Upper lobe of left lung (tissue), 6 donors: ENCODE data around the gene ATP1B4. TPM values are rescaled to one million over a fixed set of nuclear protein-coding genes. Genes with fewer than 3 reads are reported as not detected.

Experiments used
- ATAC-seq, 2 donors: fragments of 200-7000 bp; cut with Tn5 transposase; one replicate each; pipeline ENCODE4 v1.9.1; 2022; ENCODE audit warnings: mild to moderate bottlenecking in 2 of 2, moderate library complexity in 2 of 2; ENCODE audit not compliant: low FRiP score in 2 of 2
- DNase-seq, 2 donors: peaks; one replicate each; pipeline ENCODE4 v3.0.0-alpha.2; 2019 to 2020
- H3K27ac ChIP-seq, 4 donors: fragments of 200-600 bp; sonication (generic); one replicate each; pipeline ENCODE4 v1.5.1; 2016 to 2019
- H3K27me3 ChIP-seq, 4 donors: fragments of 200-600 bp; sonication (generic); one replicate each; pipeline ENCODE4 v1.5.1; 2017 to 2019
- H3K36me3 ChIP-seq, 4 donors: fragments of 200-600 bp; sonication (generic); one replicate each; pipeline ENCODE4 v1.5.1; 2016 to 2019
- H3K4me1 ChIP-seq, 4 donors: fragments of 200-600 bp; sonication (generic); one replicate each; pipeline ENCODE4 v1.5.1; 2018 to 2019
- H3K4me3 ChIP-seq, 4 donors: fragments of 200-600 bp; sonication (generic); one replicate each; pipeline ENCODE4 v1.5.1; 2017 to 2019; ENCODE audit warnings: mild to moderate bottlenecking in 2 of 4, moderate library complexity in 1 of 4
- H3K9me3 ChIP-seq, 4 donors: fragments of 200-600 bp; sonication (generic); one replicate each; pipeline ENCODE4 v1.5.1; 2018 to 2019
- POLR2A ChIP-seq, 4 donors: fragments of 450-650 bp; IDR thresholded peaks; one replicate each; pipeline ENCODE4 v1.5.1; 2016 to 2017; ENCODE audit warnings: antibody characterized with exemption in 4 of 4, mild to moderate bottlenecking in 2 of 4
- WGBS, 2 donors: methylation state at CpG; one replicate each; pipeline ENCODE4 v1.1.5; 2017 to 2018; 5-methylcytosine and 5-hydroxymethylcytosine counted together
- total RNA-seq, 6 donors: library from RNA; depleted of rRNA in 4 of 6; stranded (reverse); fragments of >200 nt in 4 of 6; gene quantifications; one replicate each; pipeline versions ENCODE4 v1.1.0 to v1.2.1, GENCODE V29; 2016 to 2021
- donor health status: DM: no; HTN: no; CAD: no; lungs with moderate emphysema.
- donor health status: DM: no; HTN: yes; CAD: no; lungs with severe emphysema.

Gene ATP1B4
- total RNA-seq, 6 donors from 2014 or later: not detected

GRCh38 chrX:120429776-120430540, 68.1 kb downstream of the ATP1B4 start:
- Histone ChIP-seq H3K4me1 (peaks cover 0 to 9% (median 0%) of the 10 kb centered on the region in 4 donors), H3K9me3 (no peaks in the 10 kb centered on the region), H3K27me3 (no peaks in the 10 kb centered on the region), H3K36me3 (no peaks in the 10 kb centered on the region), H3K4me3 (no peak overlapping the region), H3K27ac (no peak overlapping the region)
- no peak for TF ChIP-seq POLR2A (IDR thresholded peaks at IDR 0.05)
- WGBS, 2 donors: 74 to 75% methylated on average over 2 of the region's 2 CpGs
- DNase-seq (no peak), ATAC-seq (no peak)

Other genes starting within 250 kb of the ATP1B4 start
- 1 to 10 TPM in 2 of 6 donors, under 1 TPM in 2, not detected in 2; 0.47 to 3.1 (median 1.5) TPM for gene RHOXF1, start 246.2 kb upstream of the ATP1B4 start, total RNA-seq
- gene RHOXF2, start 203.5 kb upstream of the ATP1B4 start, total RNA-seq: under 1 TPM in 2 of 6 donors, not detected in 4; 0.10 to 0.29 TPM
- 10 to 100 TPM in 4 of 6 donors, 1 to 10 TPM in 2; 5.0 to 18.6 (median 12.6) TPM for gene ZBTB33, start 111.3 kb upstream of the ATP1B4 start, total RNA-seq
- gene TMEM255A, start 50.6 kb upstream of the ATP1B4 start, total RNA-seq: 1 to 10 TPM; 1.0 to 3.3 (median 1.6) TPM
- gene LAMP2, start 107.2 kb downstream of the ATP1B4 start, total RNA-seq: 100 to 1,000 TPM in 4 of 6 donors, 10 to 100 TPM in 2; 28.0 to 145 (median 125) TPM
- 10 to 100 TPM; 17.9 to 58.7 (median 31.1) TPM for gene CUL4B, start 198.9 kb downstream of the ATP1B4 start, total RNA-seq
- gene MCTS1, start 242.0 kb downstream of the ATP1B4 start, total RNA-seq: 10 to 100 TPM in 5 of 6 donors, 1 to 10 TPM in 1; 4.8 to 28.3 (median 22.1) TPM